Nephron progenitor cell (in vitro differentiated cells): ENCODE measurements around the gene NAT14.
"Not testable (repeated sequence)": the region's sequence is repeated elsewhere in the genome, so short reads cannot be mapped to it uniquely, and the experiment has no call there.

ENCODE experiments used
- DNase-seq: peaks from one replicate; pipeline ENCODE4 v3.0.0; 2021
- H3K27ac Mint-ChIP-seq: 2 replicates; pipeline ENCODE4 v1.8.0; 2021; ENCODE audit warnings: mild to moderate bottlenecking, moderate library complexity, mixed read lengths
- H3K27me3 Mint-ChIP-seq: 2 replicates; pipeline ENCODE4 v1.8.0; 2021; ENCODE audit warnings: mild to moderate bottlenecking, low read depth, mixed read lengths; ENCODE audit not compliant: poor library complexity
- H3K36me3 Mint-ChIP-seq: 2 replicates; pipeline ENCODE4 v1.8.0; 2021; ENCODE audit warnings: low read depth, mixed read lengths
- H3K4me1 Mint-ChIP-seq: 2 replicates; pipeline ENCODE4 v1.8.0; 2021; ENCODE audit warnings: mixed read lengths
- H3K4me3 Mint-ChIP-seq: 2 replicates; pipeline ENCODE4 v1.8.0; 2021; ENCODE audit warnings: mild to moderate bottlenecking, moderate library complexity, mixed read lengths
- H3K9me3 Mint-ChIP-seq: 2 replicates; pipeline ENCODE4 v1.8.0; 2021; ENCODE audit warnings: mild to moderate bottlenecking, moderate library complexity, mixed read lengths
- CTCF ChIP-seq: fragments of 200-600 bp; sonication (generic); IDR thresholded peaks from 2 replicates; pipeline ENCODE4 v1.5.0; 2021; ENCODE audit warnings: antibody characterized with exemption

NAT14 gene

DNA sequence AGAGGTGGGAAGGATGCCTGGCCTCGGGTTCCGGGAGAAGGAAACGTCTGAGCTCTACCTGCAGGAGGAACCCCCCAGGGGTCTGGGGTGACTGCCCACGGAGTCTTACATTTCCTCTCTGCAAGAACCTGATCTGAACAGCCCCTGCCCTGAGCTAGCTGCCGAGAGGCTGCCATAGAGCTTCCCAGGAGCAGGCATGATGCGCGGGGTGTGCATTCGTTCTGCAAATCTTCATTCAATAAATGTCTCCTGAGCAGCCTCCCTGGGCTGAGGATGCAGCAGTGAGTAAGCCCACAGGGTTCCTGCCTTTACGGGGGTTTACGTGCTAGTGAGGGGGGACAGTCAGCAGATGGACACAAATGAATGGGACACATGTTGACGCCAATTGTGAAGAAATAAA lies 40.3 kb upstream of the NAT14 start:
- Mint-ChIP-seq H3K4me1 (peaks cover 22% of the 10 kb centered on the region), H3K27me3 (no peaks in the 10 kb centered on the region), H3K27ac (no peak overlapping the region), H3K36me3 (no peaks in the 10 kb centered on the region), H3K9me3 (peaks cover 7% of the 10 kb centered on the region), H3K4me3 (no peak overlapping the region)
- TF ChIP-seq CTCF, result no peak
- DNase-seq, result no peak

- Mint-ChIP-seq H3K27ac (no peak overlapping the region), H3K9me3 (peaks cover 7% of the 10 kb centered on the region), H3K27me3 (peaks cover 9% of the 10 kb centered on the region), H3K4me3 (no peak overlapping the region), H3K4me1 (peaks cover 23% of the 10 kb centered on the region), H3K36me3 (no peaks in the 10 kb centered on the region)
- TF ChIP-seq CTCF, result no peak
- DNase-seq, result no peak
These were observed 38.9 kb upstream of the NAT14 start for GRCh38 chr19:55446060-55446459.

GRCh38 chr19:55447421-55448174 lies 37.4 kb upstream of the NAT14 start:
- Mint-ChIP-seq H3K36me3 (no peaks in the 10 kb centered on the region), H3K4me3 (no peak overlapping the region), H3K27me3 (peaks cover 24% of the 10 kb centered on the region), H3K27ac (no peak overlapping the region), H3K4me1 (peaks cover 22% of the 10 kb centered on the region), H3K9me3 (peaks cover 3% of the 10 kb centered on the region)
- TF ChIP-seq CTCF, result no peak
- DNase-seq, result peak; percentile 46

DNA sequence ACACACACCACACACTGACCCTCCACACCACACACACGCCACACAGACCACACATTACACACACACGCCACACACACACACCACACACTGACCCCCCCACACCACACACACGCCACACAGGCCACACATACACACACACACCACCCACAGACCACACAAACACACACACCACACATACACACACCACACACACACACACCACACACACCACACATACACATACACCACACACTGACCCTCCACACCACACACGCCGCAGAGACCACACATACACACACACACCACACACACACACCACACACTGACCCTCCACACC lies 36.9 kb upstream of the NAT14 start:
- not testable (repeated sequence) for H3K4me3 Mint-ChIP-seq, H3K36me3 Mint-ChIP-seq, H3K9me3 Mint-ChIP-seq, DNase-seq, H3K27ac Mint-ChIP-seq
- H3K27me3 Mint-ChIP-seq, result peaks cover 30% of the 10 kb centered on the region
- H3K4me1 Mint-ChIP-seq, result peaks cover 22% of the 10 kb centered on the region

GRCh38 chr19:55449469-55449868 lies 35.5 kb upstream of the NAT14 start:
- peaks cover 8% of the 10 kb centered on the region for H3K36me3 Mint-ChIP-seq
- peaks cover 38% of the 10 kb centered on the region for H3K27me3 Mint-ChIP-seq
- no peak for DNase-seq
- H3K4me1 Mint-ChIP-seq, result peaks cover 27% of the 10 kb centered on the region
- no peak overlapping the region for H3K4me3 Mint-ChIP-seq
- no peak for TF ChIP-seq CTCF
- no peak overlapping the region for H3K27ac Mint-ChIP-seq
- peaks cover 3% of the 10 kb centered on the region for H3K9me3 Mint-ChIP-seq

GRCh38 chr19:55451163-55451964 lies 33.6 kb upstream of the NAT14 start:
- peak overlapping the region; percentile 83 for H3K4me3 Mint-ChIP-seq
- peaks cover 12% of the 10 kb centered on the region for H3K36me3 Mint-ChIP-seq
- H3K27me3 Mint-ChIP-seq, result peaks cover 38% of the 10 kb centered on the region
- TF ChIP-seq CTCF, result no peak
- no peaks in the 10 kb centered on the region for H3K9me3 Mint-ChIP-seq
- H3K27ac Mint-ChIP-seq, result no peak overlapping the region
- DNase-seq, result peak; percentile 49
- peaks cover 31% of the 10 kb centered on the region for H3K4me1 Mint-ChIP-seq
